ENCODE results near the gene FASTKD3.

DNA sequence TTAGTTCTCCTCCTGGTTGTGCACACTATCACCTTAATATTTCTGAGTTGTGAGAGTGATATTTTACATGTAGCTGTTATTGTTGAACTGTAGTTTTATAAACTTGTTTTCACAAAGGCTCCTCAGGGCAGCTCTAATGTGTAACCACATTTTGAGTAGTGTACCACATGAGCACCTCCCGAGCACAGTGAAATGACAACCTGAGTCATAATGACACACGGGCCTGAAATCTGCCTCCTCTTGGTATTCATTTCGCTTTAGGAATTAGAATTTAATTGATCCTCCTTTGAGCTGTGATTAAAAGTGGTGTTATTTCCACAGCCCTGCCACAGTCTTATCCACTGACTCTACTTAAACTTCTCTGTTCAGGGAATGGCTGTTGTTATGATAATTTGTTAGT, 8.0 kb upstream of the FASTKD3 start:
- TF ChIP-seq YY1 (IDR thresholded peaks at IDR 0.05; ENCODE audit: low read depth) (no peak), RAD21 (IDR thresholded peaks at IDR 0.05; ENCODE audit: low read depth) (no peak), TEAD4 (IDR thresholded peaks at IDR 0.05) (no peak), TAF1 (IDR thresholded peaks at IDR 0.05; ENCODE audit: low read depth) (no peak), TCF12 (IDR thresholded peaks at IDR 0.05; ENCODE audit: low read depth) (no peak), EP300 (IDR thresholded peaks at IDR 0.05; ENCODE audit: borderline replicate concordance) (no peak), CREB1 (IDR thresholded peaks at IDR 0.05; ENCODE audit: low read depth) (no peak), FOXM1 (IDR thresholded peaks at IDR 0.05; ENCODE audit: borderline replicate concordance, low read depth) (no peak), NFIC (IDR thresholded peaks at IDR 0.05) (no peak), EGR1 (IDR thresholded peaks at IDR 0.05) (no peak), CEBPB (IDR thresholded peaks at IDR 0.05) (no peak)
- TF ChIP-seq, protein P1, sequence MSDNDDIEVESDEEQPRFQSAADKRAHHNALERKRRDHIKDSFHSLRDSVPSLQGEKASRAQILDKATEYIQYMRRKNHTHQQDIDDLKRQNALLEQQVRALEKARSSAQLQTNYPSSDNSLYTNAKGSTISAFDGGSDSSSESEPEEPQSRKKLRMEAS (IDR thresholded peaks at IDR 0.05): no peak
- TF ChIP-seq, protein P2, sequence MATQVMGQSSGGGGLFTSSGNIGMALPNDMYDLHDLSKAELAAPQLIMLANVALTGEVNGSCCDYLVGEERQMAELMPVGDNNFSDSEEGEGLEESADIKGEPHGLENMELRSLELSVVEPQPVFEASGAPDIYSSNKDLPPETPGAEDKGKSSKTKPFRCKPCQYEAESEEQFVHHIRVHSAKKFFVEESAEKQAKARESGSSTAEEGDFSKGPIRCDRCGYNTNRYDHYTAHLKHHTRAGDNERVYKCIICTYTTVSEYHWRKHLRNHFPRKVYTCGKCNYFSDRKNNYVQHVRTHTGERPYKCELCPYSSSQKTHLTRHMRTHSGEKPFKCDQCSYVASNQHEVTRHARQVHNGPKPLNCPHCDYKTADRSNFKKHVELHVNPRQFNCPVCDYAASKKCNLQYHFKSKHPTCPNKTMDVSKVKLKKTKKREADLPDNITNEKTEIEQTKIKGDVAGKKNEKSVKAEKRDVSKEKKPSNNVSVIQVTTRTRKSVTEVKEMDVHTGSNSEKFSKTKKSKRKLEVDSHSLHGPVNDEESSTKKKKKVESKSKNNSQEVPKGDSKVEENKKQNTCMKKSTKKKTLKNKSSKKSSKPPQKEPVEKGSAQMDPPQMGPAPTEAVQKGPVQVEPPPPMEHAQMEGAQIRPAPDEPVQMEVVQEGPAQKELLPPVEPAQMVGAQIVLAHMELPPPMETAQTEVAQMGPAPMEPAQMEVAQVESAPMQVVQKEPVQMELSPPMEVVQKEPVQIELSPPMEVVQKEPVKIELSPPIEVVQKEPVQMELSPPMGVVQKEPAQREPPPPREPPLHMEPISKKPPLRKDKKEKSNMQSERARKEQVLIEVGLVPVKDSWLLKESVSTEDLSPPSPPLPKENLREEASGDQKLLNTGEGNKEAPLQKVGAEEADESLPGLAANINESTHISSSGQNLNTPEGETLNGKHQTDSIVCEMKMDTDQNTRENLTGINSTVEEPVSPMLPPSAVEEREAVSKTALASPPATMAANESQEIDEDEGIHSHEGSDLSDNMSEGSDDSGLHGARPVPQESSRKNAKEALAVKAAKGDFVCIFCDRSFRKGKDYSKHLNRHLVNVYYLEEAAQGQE (IDR thresholded peaks at IDR 0.05; ENCODE audit: low read depth): no peak
- TF ChIP-seq, protein P3, sequence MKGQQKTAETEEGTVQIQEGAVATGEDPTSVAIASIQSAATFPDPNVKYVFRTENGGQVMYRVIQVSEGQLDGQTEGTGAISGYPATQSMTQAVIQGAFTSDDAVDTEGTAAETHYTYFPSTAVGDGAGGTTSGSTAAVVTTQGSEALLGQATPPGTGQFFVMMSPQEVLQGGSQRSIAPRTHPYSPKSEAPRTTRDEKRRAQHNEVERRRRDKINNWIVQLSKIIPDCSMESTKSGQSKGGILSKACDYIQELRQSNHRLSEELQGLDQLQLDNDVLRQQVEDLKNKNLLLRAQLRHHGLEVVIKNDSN (IDR thresholded peaks at IDR 0.05): no peak

Measured in Ishikawa (cell line).